ENCODE data around the gene NKG7. TPM values are rescaled to one million over a fixed set of nuclear protein-coding genes. Genes with fewer than 3 reads are reported as not detected.

The NKG7 gene
- total and polyA plus RNA-seq, 2 of the 13 experiments (the other 11 are each of a cell fraction or from before 2014, with no cell fraction given) = 0.40 TPM; not detected in 1

GRCh38 chr19:51366389-51367254 is 5.8 kb downstream of the NKG7 start (continued):
- no peak for TF ChIP-seq GPBP1L1 (CRISPR knock-in tag; IDR thresholded peaks at IDR 0.05)
- no peak for TF ChIP-seq TRIM22 (IDR thresholded peaks at IDR 0.05)
- no peak for TF ChIP-seq ZBTB42 (CRISPR knock-in tag; IDR thresholded peaks at IDR 0.05)
- peak; percentile 23; the same call in 1 of the 2 replicates for TF ChIP-seq ARID5B (CRISPR knock-in tag; IDR thresholded peaks at IDR 0.05)
- TF ChIP-seq RFX5 (IDR thresholded peaks at IDR 0.05; ENCODE audit: low read depth, low read length) = no peak; the same call in none of the 2 replicates
- TF ChIP-seq NR0B2 (CRISPR knock-in tag; IDR thresholded peaks at IDR 0.05) = 0 out of 2 replicates have a peak, but pooled peaks have one; percentile 50
- no peak for TF ChIP-seq MBNL3 (CRISPR knock-in tag; conservative IDR thresholded peaks at IDR 0.05)
- peak; percentile 37; the same call in 1 of the 2 replicates for TF ChIP-seq RAD21 (CRISPR knock-in tag; IDR thresholded peaks at IDR 0.05)
- 0 out of 2 replicates have a peak, but pooled peaks have one; percentile 63 for TF ChIP-seq ZC3H13 (CRISPR knock-in tag; IDR thresholded peaks at IDR 0.05)
- no peak for TF ChIP-seq ZBTB7A (CRISPR knock-in tag; IDR thresholded peaks at IDR 0.05)
- no peak; the same call in 1 of the 2 replicates for TF ChIP-seq RERE (CRISPR knock-in tag; IDR thresholded peaks at IDR 0.05; ENCODE audit: low read depth)
- TF ChIP-seq DR1 (CRISPR knock-in tag; IDR thresholded peaks at IDR 0.05) = no peak; the same call in 1 of the 2 replicates
- peak; percentile 83 for TF ChIP-seq NFYC (CRISPR knock-in tag; IDR thresholded peaks at IDR 0.05)
- no peak for TF ChIP-seq PREB (CRISPR knock-in tag; IDR thresholded peaks at IDR 0.05)

All from HepG2 (cell line).